Lower leg skin (tissue), 3 donors: ENCODE measurements around the gene CAPN13.

Experiments
- CTCF ChIP-seq, 3 donors: fragments of 450-650 bp; IDR thresholded peaks; one replicate each; pipeline ENCODE4 v1.5.1; 2016; ENCODE audit warnings: antibody characterized with exemption in 3 of 3, mild to moderate bottlenecking in 3 of 3, moderate library complexity in 2 of 3
- POLR2A ChIP-seq, 2 donors: fragments of 450-650 bp; IDR thresholded peaks; one replicate each; pipeline ENCODE4 v1.6.1; 2016 to 2017; ENCODE audit warnings: antibody characterized with exemption in 2 of 2, mild to moderate bottlenecking in 1 of 2, moderate library complexity in 1 of 2

- TF ChIP-seq POLR2A (IDR thresholded peaks at IDR 0.05) (no peak), CTCF (IDR thresholded peaks at IDR 0.05) (no peak)
Measured at GRCh38 chr2:30821960-30822359, 14.7 kb upstream of the CAPN13 start.
